ENCODE measurements around the gene MSS51. TPM values are rescaled to one million over a fixed set of nuclear protein-coding genes. Genes with fewer than 3 reads are reported as not detected.

MSS51 gene
- total RNA-seq, 1 experiment from 2014 or later = 2.3 TPM

DNA sequence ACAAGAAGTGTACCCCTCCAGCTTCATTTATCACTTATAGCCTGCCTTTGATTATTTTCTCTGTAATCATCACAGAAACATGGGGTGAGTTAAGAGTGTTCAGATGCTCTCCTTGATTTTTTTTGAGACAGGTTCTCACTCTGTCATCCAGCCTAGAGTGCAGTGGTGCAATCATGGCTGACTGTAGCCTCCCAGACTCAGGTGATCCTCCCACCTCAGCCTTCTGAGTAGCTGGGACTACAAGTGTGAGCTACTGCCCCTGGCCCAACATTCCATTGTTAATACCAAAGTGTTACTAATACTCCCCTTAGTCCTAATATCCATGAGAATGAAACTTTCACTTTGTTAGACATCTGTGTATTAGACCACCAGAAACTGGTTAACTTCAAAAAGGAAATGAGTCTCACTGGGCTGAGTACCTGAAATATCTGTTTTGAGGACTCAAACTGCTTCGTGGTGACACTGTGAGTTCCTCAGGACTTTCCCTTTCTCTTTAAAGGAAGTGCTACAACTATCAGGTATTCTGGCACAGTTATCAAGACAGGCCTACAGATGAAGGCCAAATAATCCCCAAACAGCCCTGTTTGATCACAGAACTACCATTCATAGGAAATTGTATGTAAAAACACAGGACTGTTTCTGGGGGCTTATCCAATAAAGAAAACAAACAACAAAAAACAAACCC lies 54.2 kb downstream of the MSS51 start:
- in situ Hi-C loops (cut with HindIII; ENCODE audit: low pct_unique_long_range_greater_than_20kb, low sequenced_read_pairs) = no loop called here
- H3K9me3 ChIP-seq (ENCODE audit: control insufficient read depth, insufficient read depth, low read depth, low read length) = no peaks in the 10 kb centered on the region
- DNase-seq (ENCODE audit: low read depth, low spot score) (no peak), ATAC-seq (no peak)
- TSS peak; percentile 23 for BruUV-seq (replicated peaks)
- H3K27me3 ChIP-seq (ENCODE audit: control insufficient read depth, insufficient read depth, low read length) = no peaks in the 10 kb centered on the region
- peaks cover 40% of the 10 kb centered on the region for H3K36me3 ChIP-seq (ENCODE audit: control insufficient read depth, insufficient read depth, low read length)
- H3K4me3 ChIP-seq (ENCODE audit: low read depth in 2 of 2, low read length in 2 of 2) = no peak overlapping the region
- POLR2A ChIA-PET = interaction anchor here (0.5 to 0.7 kb wide), 2 partner anchors 21 to 33 kb away, joined by 3 to 8 read pairs; partner anchors contain the start of gene CFAP70
- TF ChIP-seq TCF7L2 (IDR thresholded peaks at IDR 0.05; ENCODE audit: low read depth, low read length) (no peak), SIN3A (IDR thresholded peaks at IDR 0.05; ENCODE audit: borderline replicate concordance, insufficient read depth, low read depth, low read length) (no peak), POLR2AphosphoS5 (IDR thresholded peaks at IDR 0.05; ENCODE audit: low read depth, low read length) (no peak)
- TF ChIP-seq, protein P1, sequence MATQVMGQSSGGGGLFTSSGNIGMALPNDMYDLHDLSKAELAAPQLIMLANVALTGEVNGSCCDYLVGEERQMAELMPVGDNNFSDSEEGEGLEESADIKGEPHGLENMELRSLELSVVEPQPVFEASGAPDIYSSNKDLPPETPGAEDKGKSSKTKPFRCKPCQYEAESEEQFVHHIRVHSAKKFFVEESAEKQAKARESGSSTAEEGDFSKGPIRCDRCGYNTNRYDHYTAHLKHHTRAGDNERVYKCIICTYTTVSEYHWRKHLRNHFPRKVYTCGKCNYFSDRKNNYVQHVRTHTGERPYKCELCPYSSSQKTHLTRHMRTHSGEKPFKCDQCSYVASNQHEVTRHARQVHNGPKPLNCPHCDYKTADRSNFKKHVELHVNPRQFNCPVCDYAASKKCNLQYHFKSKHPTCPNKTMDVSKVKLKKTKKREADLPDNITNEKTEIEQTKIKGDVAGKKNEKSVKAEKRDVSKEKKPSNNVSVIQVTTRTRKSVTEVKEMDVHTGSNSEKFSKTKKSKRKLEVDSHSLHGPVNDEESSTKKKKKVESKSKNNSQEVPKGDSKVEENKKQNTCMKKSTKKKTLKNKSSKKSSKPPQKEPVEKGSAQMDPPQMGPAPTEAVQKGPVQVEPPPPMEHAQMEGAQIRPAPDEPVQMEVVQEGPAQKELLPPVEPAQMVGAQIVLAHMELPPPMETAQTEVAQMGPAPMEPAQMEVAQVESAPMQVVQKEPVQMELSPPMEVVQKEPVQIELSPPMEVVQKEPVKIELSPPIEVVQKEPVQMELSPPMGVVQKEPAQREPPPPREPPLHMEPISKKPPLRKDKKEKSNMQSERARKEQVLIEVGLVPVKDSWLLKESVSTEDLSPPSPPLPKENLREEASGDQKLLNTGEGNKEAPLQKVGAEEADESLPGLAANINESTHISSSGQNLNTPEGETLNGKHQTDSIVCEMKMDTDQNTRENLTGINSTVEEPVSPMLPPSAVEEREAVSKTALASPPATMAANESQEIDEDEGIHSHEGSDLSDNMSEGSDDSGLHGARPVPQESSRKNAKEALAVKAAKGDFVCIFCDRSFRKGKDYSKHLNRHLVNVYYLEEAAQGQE (IDR thresholded peaks at IDR 0.05; ENCODE audit: insufficient read depth in 1 of 2, low read depth in 2 of 2, low read length in 1 of 2) = no peak
- TF ChIP-seq, protein P2, sequence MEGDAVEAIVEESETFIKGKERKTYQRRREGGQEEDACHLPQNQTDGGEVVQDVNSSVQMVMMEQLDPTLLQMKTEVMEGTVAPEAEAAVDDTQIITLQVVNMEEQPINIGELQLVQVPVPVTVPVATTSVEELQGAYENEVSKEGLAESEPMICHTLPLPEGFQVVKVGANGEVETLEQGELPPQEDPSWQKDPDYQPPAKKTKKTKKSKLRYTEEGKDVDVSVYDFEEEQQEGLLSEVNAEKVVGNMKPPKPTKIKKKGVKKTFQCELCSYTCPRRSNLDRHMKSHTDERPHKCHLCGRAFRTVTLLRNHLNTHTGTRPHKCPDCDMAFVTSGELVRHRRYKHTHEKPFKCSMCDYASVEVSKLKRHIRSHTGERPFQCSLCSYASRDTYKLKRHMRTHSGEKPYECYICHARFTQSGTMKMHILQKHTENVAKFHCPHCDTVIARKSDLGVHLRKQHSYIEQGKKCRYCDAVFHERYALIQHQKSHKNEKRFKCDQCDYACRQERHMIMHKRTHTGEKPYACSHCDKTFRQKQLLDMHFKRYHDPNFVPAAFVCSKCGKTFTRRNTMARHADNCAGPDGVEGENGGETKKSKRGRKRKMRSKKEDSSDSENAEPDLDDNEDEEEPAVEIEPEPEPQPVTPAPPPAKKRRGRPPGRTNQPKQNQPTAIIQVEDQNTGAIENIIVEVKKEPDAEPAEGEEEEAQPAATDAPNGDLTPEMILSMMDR (IDR thresholded peaks at IDR 0.05) = no peak
- no peaks in the 10 kb centered on the region for H3K4me1 ChIP-seq (ENCODE audit: control insufficient read depth, insufficient read depth, low read length)
- H3K27ac ChIP-seq (ENCODE audit: low read length) = no peak overlapping the region
- intact Hi-C loops (cut with micrococcal nuclease; ENCODE audit: unreplicated experiment) = no loop called here
- CTCF ChIA-PET = no interaction called here

DNA sequence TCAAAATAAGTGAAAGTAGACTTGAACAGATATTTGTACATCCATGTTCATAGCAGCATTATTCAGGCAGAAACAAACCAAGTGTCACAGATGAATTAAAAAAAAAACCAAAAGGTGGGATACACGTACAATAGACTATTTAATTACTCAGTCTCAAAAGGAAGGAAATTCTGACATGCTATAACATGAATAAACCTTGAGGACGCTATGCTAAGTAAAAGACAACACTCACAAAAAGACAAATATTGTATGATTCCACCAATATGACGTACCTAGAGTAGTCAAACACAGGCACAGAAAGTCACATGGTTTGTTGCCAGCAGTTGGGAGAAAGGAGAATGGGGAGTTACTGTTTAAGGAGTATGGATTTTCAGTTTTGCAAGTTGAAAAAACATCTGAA lies 56.7 kb downstream of the MSS51 start:
- ChIA-PET CTCF (no interaction called here), POLR2A (no interaction called here)
- Histone ChIP-seq H3K4me3 (ENCODE audit: low read depth in 2 of 2, low read length in 2 of 2) (no peak overlapping the region), H3K27me3 (ENCODE audit: control insufficient read depth, insufficient read depth, low read length) (no peaks in the 10 kb centered on the region), H3K9me3 (ENCODE audit: control insufficient read depth, insufficient read depth, low read depth, low read length) (no peaks in the 10 kb centered on the region), H3K27ac (ENCODE audit: low read length) (no peak overlapping the region), H3K36me3 (ENCODE audit: control insufficient read depth, insufficient read depth, low read length) (peaks cover 32% of the 10 kb centered on the region), H3K4me1 (ENCODE audit: control insufficient read depth, insufficient read depth, low read length) (no peaks in the 10 kb centered on the region)
- DNase-seq (ENCODE audit: low read depth, low spot score) = no peak
- intact Hi-C loops (cut with micrococcal nuclease; ENCODE audit: unreplicated experiment) = no loop called here
- no peak for ATAC-seq
- BruUV-seq (replicated peaks) = no TSS peak
- in situ Hi-C loops (cut with HindIII; ENCODE audit: low pct_unique_long_range_greater_than_20kb, low sequenced_read_pairs) = no loop called here
- TF ChIP-seq TCF7L2 (IDR thresholded peaks at IDR 0.05; ENCODE audit: low read depth, low read length) = no peak
- TF ChIP-seq, protein P1 (IDR thresholded peaks at IDR 0.05; ENCODE audit: insufficient read depth in 1 of 2, low read depth in 2 of 2, low read length in 1 of 2) = no peak
- no peak for TF ChIP-seq SIN3A (IDR thresholded peaks at IDR 0.05; ENCODE audit: borderline replicate concordance, insufficient read depth, low read depth, low read length)
- TF ChIP-seq, protein P2 (IDR thresholded peaks at IDR 0.05) = no peak
- no peak for TF ChIP-seq POLR2AphosphoS5 (IDR thresholded peaks at IDR 0.05; ENCODE audit: low read depth, low read length)
